ENCODE data around the gene ACTN2.
"Not testable (repeated sequence)": the region's sequence is repeated elsewhere in the genome, so short reads cannot be mapped to it uniquely, and the experiment has no call there.

ACTN2 gene

GRCh38 chr1:236685917-236686814 lies at the start of gene ACTN2:
Gene ACTN2, plus strand, starts transcription at chr1:236686499. Its CDS starts 175 bp downstream, at chr1:236686674.
- DNase-seq (ENCODE audit: low read depth in 2 of 2): peak; percentile 24 to 37

- DNase-seq (ENCODE audit: low read depth in 2 of 2): no peak
Measured at GRCh38 chr1:236638945-236639344, 47.4 kb upstream of the ACTN2 start.

- no peak for DNase-seq (ENCODE audit: low read depth in 2 of 2)
Measured at GRCh38 chr1:236639686-236640085, 46.6 kb upstream of the ACTN2 start.

GRCh38 chr1:236642763-236643162 lies 43.5 kb upstream of the ACTN2 start:
- no peak for DNase-seq (ENCODE audit: low read depth in 2 of 2)

- no peak for DNase-seq (ENCODE audit: low read depth in 2 of 2)
Measured at GRCh38 chr1:236645016-236645680, 41.2 kb upstream of the ACTN2 start.

- no peak for DNase-seq (ENCODE audit: low read depth in 2 of 2)
Measured at GRCh38 chr1:236654511-236654910, 31.8 kb upstream of the ACTN2 start.

- no peak for DNase-seq (ENCODE audit: low read depth in 2 of 2)
Measured at GRCh38 chr1:236654957-236655356, 31.3 kb upstream of the ACTN2 start.

GRCh38 chr1:236657398-236657797 lies 28.9 kb upstream of the ACTN2 start:
- no peak for DNase-seq (ENCODE audit: low read depth in 2 of 2)

- DNase-seq (ENCODE audit: low read depth in 2 of 2): no peak
Measured at GRCh38 chr1:236659792-236660587, 26.3 kb upstream of the ACTN2 start.

- no peak for DNase-seq (ENCODE audit: low read depth in 2 of 2)
Measured at GRCh38 chr1:236663934-236664333, 22.4 kb upstream of the ACTN2 start.

- DNase-seq (ENCODE audit: low read depth in 2 of 2): not testable (repeated sequence)
Measured at GRCh38 chr1:236668909-236669308, 17.4 kb upstream of the ACTN2 start.

GRCh38 chr1:236670060-236670459 lies 16.2 kb upstream of the ACTN2 start:
- no peak for DNase-seq (ENCODE audit: low read depth in 2 of 2)

GRCh38 chr1:236673289-236673919 lies 12.9 kb upstream of the ACTN2 start:
- no peak for DNase-seq (ENCODE audit: low read depth in 2 of 2)

- DNase-seq (ENCODE audit: low read depth in 2 of 2): no peak
Measured at GRCh38 chr1:236677641-236678235, 8.6 kb upstream of the ACTN2 start.

GRCh38 chr1:236681219-236681618 lies 5.1 kb upstream of the ACTN2 start:
- no peak for DNase-seq (ENCODE audit: low read depth in 2 of 2)

- DNase-seq (ENCODE audit: low read depth in 2 of 2): no peak
Measured at GRCh38 chr1:236685205-236685916, 938 bp upstream of the ACTN2 start.

- DNase-seq (ENCODE audit: low read depth in 2 of 2): no peak
Measured at GRCh38 chr1:236686815-236687160, 489 bp downstream of the ACTN2 start.

GRCh38 chr1:236687273-236687672 lies 974 bp downstream of the ACTN2 start:
- no peak for DNase-seq (ENCODE audit: low read depth in 2 of 2)

GRCh38 chr1:236688705-236689104 lies 2.4 kb downstream of the ACTN2 start:
- no peak for DNase-seq (ENCODE audit: low read depth in 2 of 2)

GRCh38 chr1:236689713-236690569 lies 3.6 kb downstream of the ACTN2 start:
- no peak for DNase-seq (ENCODE audit: low read depth in 2 of 2)

Data from activated CD4-positive, alpha-beta T cell treated with anti-CD3 and anti-CD28 coated beads for 24 hours (primary cell).